Left lung (tissue), 10 donors: ENCODE results near the gene PTPRU. TPM values are rescaled to one million over a fixed set of nuclear protein-coding genes. Genes with fewer than 3 reads are reported as not detected.

Source experiments
- ATAC-seq: fragments of 200-7000 bp; cut with Tn5 transposase; one replicate; pipeline ENCODE4 v1.9.1; 2020; ENCODE audit warnings: moderate library complexity
- DNase-seq, 4 donors: peaks; one replicate each; pipeline ENCODE4 v3.0.0-alpha.2; 2013 to 2020
- H3K27ac ChIP-seq, 2 donors: fragments of 200-600 bp; sonication (generic) in 1 of 2; one replicate each; pipeline versions ENCODE4 v1.5.0 to v1.8.0; 2020 to 2021
- H3K27me3 ChIP-seq, 2 donors: fragments of 200-600 bp; sonication (generic) in 1 of 2; one replicate each; pipeline versions ENCODE4 v1.5.0 to v1.8.0; 2020 to 2021
- H3K36me3 ChIP-seq, 2 donors: fragments of 200-600 bp; sonication (generic) in 1 of 2; one replicate each; pipeline versions ENCODE4 v1.5.0 to v1.8.0; 2020 to 2021
- H3K4me1 ChIP-seq, 2 donors: fragments of 200-600 bp; one replicate each; pipeline ENCODE4 v1.8.0; 2021
- H3K4me3 ChIP-seq, 2 donors: fragments of 200-600 bp; sonication (generic) in 1 of 2; one replicate each; pipeline versions ENCODE4 v1.5.0 to v1.8.0; 2020 to 2021; ENCODE audit warnings: mild to moderate bottlenecking in 1 of 2
- H3K9me3 ChIP-seq, 2 donors: fragments of 200-600 bp; sonication (generic) in 1 of 2; one replicate each; pipeline versions ENCODE4 v1.5.0 to v1.8.0; 2020 to 2021
- intact Hi-C, 2 donors: fragments of 100-400 bp; cut with DNase I; formaldehyde crosslinking; loops; one replicate each; pipeline versions ENCODE4 v1.11.2 to v1.14.2; 2022
- polyA plus RNA-seq, 6 donors: library from polyadenylated mRNA; unstranded; fragments of 120-200 nt; gene quantifications; one replicate each; pipeline ENCODE4 v1.2.1, GENCODE V29; 2013; ENCODE audit not compliant: insufficient read length in 6 of 6
- total RNA-seq, 2 donors: library from RNA; stranded (reverse); fragmentation: NEBNext Ultra II Directional; extraction: Animal tissue kit (Norgen Biotek cat#: 25700); gene quantifications; one replicate each; pipeline ENCODE4 v1.2.1, GENCODE V29; 2021
- TF ChIP-seq, protein P1 (sequence below), 2 donors: fragments of 200-600 bp; sonication (generic) in 1 of 2; IDR thresholded peaks; one replicate each; pipeline versions ENCODE4 v1.5.0 to v1.8.0; 2021; ENCODE audit warnings: antibody characterized with exemption in 2 of 2
- donor health status: DM: no; HTN: yes; CAD: no.
- donor health status: DM: no; HTN: no; CAD: no.

PTPRU gene
- total and polyA plus RNA-seq, 8 donors: 15.5 to 45.4 (median 18.8) TPM

DNA sequence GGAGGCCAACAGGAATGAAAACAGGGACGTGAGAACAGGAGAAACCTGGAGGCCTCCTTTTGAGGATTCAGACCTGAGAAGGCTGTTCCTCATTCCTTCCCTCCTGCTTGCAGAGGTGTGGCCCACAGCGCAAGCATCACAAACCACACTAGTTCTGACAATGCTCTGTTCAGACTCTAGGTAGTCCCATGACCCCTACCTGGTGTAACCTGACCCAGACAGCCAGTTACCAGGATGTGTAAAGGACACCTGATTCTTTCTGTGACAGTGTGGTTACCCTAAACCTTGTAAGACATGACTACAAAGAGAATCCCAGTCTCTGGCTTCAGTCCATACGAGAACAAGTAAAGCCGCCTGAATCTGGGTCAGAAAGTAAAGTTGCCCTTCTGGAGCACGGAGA lies 8.8 kb upstream of the PTPRU start:
- intact Hi-C loops: no loop called here

DNA sequence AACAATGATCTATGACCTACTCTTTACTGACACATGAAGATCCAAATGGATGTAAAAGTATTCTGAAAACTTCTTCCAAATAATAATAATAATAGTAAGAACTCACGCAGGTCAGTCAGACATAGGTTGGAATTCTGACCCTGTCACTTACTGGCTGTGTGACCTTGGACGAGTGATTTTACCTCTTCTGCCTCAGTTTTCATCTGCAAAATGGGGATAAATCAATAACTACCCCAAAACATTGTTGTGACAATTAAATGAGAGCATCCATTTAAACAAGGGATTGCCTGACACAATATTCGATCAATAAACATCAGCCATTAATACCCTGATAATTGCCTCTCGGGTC lies 6.1 kb upstream of the PTPRU start:
- Histone ChIP-seq H3K9me3 (no peaks in the 10 kb centered on the region), H3K36me3 (no peaks in the 10 kb centered on the region), H3K4me3 (peak overlapping the region; percentile 84 to 94), H3K4me1 (peaks cover 0 to 15% of the 10 kb centered on the region in 2 donors), H3K27me3 (peaks cover 0 to 7% of the 10 kb centered on the region in 2 donors), H3K27ac (peak overlapping the region in 1 of 2 donors; percentile 68)
- ATAC-seq: no peak
- intact Hi-C loops: no loop called here
- DNase-seq: no peak
- TF ChIP-seq, protein P1, sequence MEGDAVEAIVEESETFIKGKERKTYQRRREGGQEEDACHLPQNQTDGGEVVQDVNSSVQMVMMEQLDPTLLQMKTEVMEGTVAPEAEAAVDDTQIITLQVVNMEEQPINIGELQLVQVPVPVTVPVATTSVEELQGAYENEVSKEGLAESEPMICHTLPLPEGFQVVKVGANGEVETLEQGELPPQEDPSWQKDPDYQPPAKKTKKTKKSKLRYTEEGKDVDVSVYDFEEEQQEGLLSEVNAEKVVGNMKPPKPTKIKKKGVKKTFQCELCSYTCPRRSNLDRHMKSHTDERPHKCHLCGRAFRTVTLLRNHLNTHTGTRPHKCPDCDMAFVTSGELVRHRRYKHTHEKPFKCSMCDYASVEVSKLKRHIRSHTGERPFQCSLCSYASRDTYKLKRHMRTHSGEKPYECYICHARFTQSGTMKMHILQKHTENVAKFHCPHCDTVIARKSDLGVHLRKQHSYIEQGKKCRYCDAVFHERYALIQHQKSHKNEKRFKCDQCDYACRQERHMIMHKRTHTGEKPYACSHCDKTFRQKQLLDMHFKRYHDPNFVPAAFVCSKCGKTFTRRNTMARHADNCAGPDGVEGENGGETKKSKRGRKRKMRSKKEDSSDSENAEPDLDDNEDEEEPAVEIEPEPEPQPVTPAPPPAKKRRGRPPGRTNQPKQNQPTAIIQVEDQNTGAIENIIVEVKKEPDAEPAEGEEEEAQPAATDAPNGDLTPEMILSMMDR (IDR thresholded peaks at IDR 0.05): no peak

More for the DNA sequence above, 8.8 kb upstream of the PTPRU start:
- H3K36me3 ChIP-seq: peaks cover 0 to 8% of the 10 kb centered on the region in 2 donors
- ATAC-seq: no peak
- H3K27me3 ChIP-seq: no peaks in the 10 kb centered on the region
- no peak for DNase-seq
- H3K9me3 ChIP-seq: no peaks in the 10 kb centered on the region
- H3K4me1 ChIP-seq: peaks cover 0 to 15% of the 10 kb centered on the region in 2 donors
- TF ChIP-seq, protein P1 (IDR thresholded peaks at IDR 0.05): no peak
- H3K27ac ChIP-seq: no peak overlapping the region
- no peak overlapping the region for H3K4me3 ChIP-seq

DNA sequence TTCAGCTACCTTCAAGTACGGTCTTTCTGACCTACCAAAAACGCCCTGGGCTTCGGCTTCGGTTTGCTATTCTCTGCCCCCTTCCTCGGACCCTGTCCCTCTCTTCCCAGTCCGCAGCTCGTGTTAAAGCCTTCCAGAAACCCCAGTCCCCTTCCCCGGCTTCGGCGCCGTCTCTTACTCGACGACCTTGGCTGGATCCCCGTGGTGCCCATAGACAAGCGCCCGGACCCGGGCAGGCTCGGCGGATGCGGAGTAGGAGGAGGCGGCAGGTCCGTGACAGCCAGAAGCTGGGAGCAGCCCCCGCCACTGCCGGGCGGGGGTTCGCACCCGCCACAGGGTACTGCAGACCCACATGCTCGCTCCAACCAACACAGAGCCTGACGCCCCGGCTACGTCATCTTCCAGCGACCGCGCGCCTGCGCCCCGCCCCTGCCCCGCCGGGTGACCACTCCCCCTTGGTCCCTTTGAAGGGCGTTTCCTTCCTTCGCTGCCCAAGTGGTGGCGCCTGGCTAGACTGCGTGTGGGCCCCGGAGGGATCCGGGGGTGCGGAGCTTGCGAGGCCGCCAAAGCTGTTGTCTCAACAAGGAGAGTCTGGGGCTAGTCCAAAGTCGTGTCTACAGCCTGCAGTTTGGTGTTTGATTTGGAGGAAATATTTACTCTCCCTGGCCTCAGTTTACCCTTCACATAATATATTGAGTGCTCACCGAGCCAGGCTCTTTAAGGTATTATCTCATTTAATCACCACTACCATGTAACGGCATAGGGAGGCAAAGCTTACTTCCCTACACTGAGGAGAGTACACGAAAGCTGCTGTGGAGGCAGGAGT lies 5.6 kb upstream of the PTPRU start, which contains the start of gene MECR:
Gene MECR (minus strand): TSS at position 382 of the 826 bp plus-strand sequence. CDS start 28 bp downstream, at position 354.
- TF ChIP-seq, protein P1 (IDR thresholded peaks at IDR 0.05): no peak
- ATAC-seq (peak; percentile 98), DNase-seq (peak; percentile 91 to 98 (median 94))
- Histone ChIP-seq H3K27me3 (peaks cover 0 to 7% of the 10 kb centered on the region in 2 donors), H3K4me1 (peaks cover 0 to 15% of the 10 kb centered on the region in 2 donors), H3K4me3 (peak within 1 kb of the TSS; percentile 84 to 94), H3K36me3 (no peaks in the 10 kb centered on the region), H3K9me3 (no peaks in the 10 kb centered on the region), H3K27ac (peak within 1 kb of the TSS; percentile 39 to 68)
- intact Hi-C loops: no loop called here

DNA sequence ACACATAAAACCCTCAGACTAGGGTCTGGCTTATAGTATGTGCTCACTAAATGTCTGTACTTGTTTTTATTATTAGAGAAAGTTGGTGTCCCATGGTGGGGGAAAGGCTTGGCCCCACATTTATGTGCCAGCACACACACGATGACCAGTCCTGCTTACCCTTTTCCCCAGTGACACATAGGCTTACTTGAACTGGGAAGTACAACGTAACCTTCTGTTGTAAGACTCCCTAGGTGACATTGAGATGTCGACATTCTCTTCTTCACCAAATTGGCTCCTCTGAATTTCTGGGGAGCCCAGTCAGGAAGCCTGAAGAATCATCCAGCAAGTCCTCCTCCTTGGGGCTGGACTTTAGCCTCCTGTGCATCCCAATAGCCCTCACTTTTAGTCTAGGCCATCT lies 3.9 kb upstream of the PTPRU start:
- ATAC-seq (no peak), DNase-seq (no peak)
- H3K4me1 ChIP-seq: peaks cover 0 to 24% of the 10 kb centered on the region in 2 donors
- H3K27me3 ChIP-seq: peaks cover 0 to 17% of the 10 kb centered on the region in 2 donors
- no peak overlapping the region for H3K27ac ChIP-seq
- no peaks in the 10 kb centered on the region for H3K9me3 ChIP-seq
- TF ChIP-seq, protein P1 (IDR thresholded peaks at IDR 0.05): no peak
- no peak overlapping the region for H3K4me3 ChIP-seq
- intact Hi-C loops: no loop called here
- H3K36me3 ChIP-seq: no peaks in the 10 kb centered on the region

DNA sequence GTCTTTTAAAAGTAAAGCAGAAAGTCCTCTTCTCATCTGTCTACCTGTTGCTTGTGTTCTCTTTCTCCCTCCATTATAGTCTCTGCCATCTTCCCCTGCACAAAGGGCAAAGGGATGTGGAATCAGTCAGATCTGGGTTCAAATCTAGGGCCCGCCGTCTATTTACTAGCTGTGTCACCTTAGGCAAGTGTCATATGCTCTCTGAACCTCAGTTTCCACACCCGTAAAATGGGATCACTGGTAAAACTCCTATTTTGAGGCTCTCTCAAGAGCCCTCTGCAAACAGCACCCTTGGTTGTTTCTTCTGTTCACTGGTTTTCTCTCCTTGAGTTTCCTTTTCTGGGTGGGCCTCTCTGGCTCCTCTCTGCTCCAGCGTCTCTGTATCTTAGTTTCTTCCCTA lies 2.6 kb upstream of the PTPRU start:
- Histone ChIP-seq H3K9me3 (no peaks in the 10 kb centered on the region), H3K4me1 (peaks cover 0 to 36% of the 10 kb centered on the region in 2 donors), H3K27me3 (peaks cover 0 to 29% of the 10 kb centered on the region in 2 donors), H3K4me3 (no peak overlapping the region), H3K27ac (no peak overlapping the region), H3K36me3 (no peaks in the 10 kb centered on the region)
- intact Hi-C loops: no loop called here
- ATAC-seq: no peak
- no peak for DNase-seq
- TF ChIP-seq, protein P1 (IDR thresholded peaks at IDR 0.05): no peak
